ENCODE measurements around the gene RAB11FIP4. TPM values are rescaled to one million over a fixed set of nuclear protein-coding genes. Genes with fewer than 3 reads are reported as not detected.
A peak's percentile ranks its signal among the peaks of the same experiment; 100 is the strongest.

RAB11FIP4 gene
- total and polyA plus RNA-seq, 2 of the 13 experiments (the other 11 are each of a cell fraction or from before 2014, with no cell fraction given), result 28.0 to 89.3 TPM

DNA sequence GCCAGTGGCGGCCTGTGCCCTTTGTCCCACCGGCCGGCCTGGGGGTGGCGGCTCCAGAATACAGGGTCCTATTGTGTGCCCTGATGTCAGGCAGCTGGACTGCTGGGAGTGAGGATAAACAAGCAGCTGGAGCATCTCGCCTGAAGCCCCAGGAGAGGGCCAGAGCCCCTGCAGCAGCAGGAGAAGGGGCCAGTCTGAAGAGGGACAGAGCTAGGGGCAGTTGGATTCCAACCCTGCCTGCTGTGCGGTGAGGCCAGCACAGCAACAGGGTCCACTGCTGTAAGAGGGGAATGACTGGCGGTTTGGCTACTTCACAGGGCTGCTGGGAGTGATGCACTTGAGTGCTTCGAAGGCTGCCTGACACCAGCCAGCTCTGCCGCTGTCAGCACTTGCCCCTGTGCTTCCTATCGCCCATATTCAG lies 25.0 kb downstream of the RAB11FIP4 start (continued):
- TF ChIP-seq SMARCC2 (IDR thresholded peaks at IDR 0.05) (no peak), ZC3H4 (CRISPR knock-in tag; IDR thresholded peaks at IDR 0.05; ENCODE audit: borderline replicate concordance) (no peak), ZFP41 (CRISPR knock-in tag; IDR thresholded peaks at IDR 0.05; ENCODE audit: borderline replicate concordance) (no peak), KLF16 (CRISPR knock-in tag; IDR thresholded peaks at IDR 0.05) (peak in 1 of 2 experiments; percentile 28; a peak in 1 of 4 replicates), ZNF101 (CRISPR knock-in tag; IDR thresholded peaks at IDR 0.05; ENCODE audit: borderline replicate concordance, low read depth) (no peak), ZSCAN12 (CRISPR knock-in tag; IDR thresholded peaks at IDR 0.05) (no peak), ZMYM3 (CRISPR knock-in tag; IDR thresholded peaks at IDR 0.05) (peak; percentile 41; the same call in 1 of the 2 replicates), TEAD2 (CRISPR knock-in tag; IDR thresholded peaks at IDR 0.05) (no peak), ZNF530 (CRISPR knock-in tag; IDR thresholded peaks at IDR 0.05; ENCODE audit: low read depth) (no peak), ZNF367 (CRISPR knock-in tag; IDR thresholded peaks at IDR 0.05; ENCODE audit: borderline replicate concordance) (no peak), ZFP37 (CRISPR knock-in tag; IDR thresholded peaks at IDR 0.05; ENCODE audit: borderline replicate concordance) (no peak), KMT2B (CRISPR knock-in tag; IDR thresholded peaks at IDR 0.05) (no peak), ZNF878 (CRISPR knock-in tag; IDR thresholded peaks at IDR 0.05) (no peak), FOXP1 (IDR thresholded peaks at IDR 0.05) (no peak), FOXP1 (CRISPR knock-in tag; IDR thresholded peaks at IDR 0.05) (0 out of 2 replicates have a peak, but pooled peaks have one; percentile 10), KLF6 (CRISPR knock-in tag; IDR thresholded peaks at IDR 0.05) (no peak), CC2D1A (CRISPR knock-in tag; IDR thresholded peaks at IDR 0.05) (no peak), ZBTB21 (CRISPR knock-in tag; IDR thresholded peaks at IDR 0.05) (no peak), ZNF577 (CRISPR knock-in tag; IDR thresholded peaks at IDR 0.05; ENCODE audit: borderline replicate concordance, low read depth) (no peak), KMT2A (CRISPR knock-in tag; IDR thresholded peaks at IDR 0.05) (no peak), IRF2 (CRISPR knock-in tag; IDR thresholded peaks at IDR 0.05) (no peak), FOXK2 (IDR thresholded peaks at IDR 0.05) (peak; percentile 49; the same call in 1 of the 2 replicates)
- TF ChIP-seq, protein P1, sequence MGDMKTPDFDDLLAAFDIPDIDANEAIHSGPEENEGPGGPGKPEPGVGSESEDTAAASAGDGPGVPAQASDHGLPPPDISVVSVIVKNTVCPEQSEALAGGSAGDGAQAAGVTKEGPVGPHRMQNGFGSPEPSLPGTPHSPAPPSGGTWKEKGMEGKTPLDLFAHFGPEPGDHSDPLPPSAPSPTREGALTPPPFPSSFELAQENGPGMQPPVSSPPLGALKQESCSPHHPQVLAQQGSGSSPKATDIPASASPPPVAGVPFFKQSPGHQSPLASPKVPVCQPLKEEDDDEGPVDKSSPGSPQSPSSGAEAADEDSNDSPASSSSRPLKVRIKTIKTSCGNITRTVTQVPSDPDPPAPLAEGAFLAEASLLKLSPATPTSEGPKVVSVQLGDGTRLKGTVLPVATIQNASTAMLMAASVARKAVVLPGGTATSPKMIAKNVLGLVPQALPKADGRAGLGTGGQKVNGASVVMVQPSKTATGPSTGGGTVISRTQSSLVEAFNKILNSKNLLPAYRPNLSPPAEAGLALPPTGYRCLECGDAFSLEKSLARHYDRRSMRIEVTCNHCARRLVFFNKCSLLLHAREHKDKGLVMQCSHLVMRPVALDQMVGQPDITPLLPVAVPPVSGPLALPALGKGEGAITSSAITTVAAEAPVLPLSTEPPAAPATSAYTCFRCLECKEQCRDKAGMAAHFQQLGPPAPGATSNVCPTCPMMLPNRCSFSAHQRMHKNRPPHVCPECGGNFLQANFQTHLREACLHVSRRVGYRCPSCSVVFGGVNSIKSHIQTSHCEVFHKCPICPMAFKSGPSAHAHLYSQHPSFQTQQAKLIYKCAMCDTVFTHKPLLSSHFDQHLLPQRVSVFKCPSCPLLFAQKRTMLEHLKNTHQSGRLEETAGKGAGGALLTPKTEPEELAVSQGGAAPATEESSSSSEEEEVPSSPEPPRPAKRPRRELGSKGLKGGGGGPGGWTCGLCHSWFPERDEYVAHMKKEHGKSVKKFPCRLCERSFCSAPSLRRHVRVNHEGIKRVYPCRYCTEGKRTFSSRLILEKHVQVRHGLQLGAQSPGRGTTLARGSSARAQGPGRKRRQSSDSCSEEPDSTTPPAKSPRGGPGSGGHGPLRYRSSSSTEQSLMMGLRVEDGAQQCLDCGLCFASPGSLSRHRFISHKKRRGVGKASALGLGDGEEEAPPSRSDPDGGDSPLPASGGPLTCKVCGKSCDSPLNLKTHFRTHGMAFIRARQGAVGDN (CRISPR knock-in tag; IDR thresholded peaks at IDR 0.05), result peak; percentile 64
- TF ChIP-seq, protein P2, sequence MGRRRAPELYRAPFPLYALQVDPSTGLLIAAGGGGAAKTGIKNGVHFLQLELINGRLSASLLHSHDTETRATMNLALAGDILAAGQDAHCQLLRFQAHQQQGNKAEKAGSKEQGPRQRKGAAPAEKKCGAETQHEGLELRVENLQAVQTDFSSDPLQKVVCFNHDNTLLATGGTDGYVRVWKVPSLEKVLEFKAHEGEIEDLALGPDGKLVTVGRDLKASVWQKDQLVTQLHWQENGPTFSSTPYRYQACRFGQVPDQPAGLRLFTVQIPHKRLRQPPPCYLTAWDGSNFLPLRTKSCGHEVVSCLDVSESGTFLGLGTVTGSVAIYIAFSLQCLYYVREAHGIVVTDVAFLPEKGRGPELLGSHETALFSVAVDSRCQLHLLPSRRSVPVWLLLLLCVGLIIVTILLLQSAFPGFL (CRISPR knock-in tag; IDR thresholded peaks at IDR 0.05), result no peak
- TF ChIP-seq, protein P3, sequence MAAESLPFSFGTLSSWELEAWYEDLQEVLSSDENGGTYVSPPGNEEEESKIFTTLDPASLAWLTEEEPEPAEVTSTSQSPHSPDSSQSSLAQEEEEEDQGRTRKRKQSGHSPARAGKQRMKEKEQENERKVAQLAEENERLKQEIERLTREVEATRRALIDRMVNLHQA (CRISPR knock-in tag; IDR thresholded peaks at IDR 0.05), result no peak
- TF ChIP-seq, protein P4, sequence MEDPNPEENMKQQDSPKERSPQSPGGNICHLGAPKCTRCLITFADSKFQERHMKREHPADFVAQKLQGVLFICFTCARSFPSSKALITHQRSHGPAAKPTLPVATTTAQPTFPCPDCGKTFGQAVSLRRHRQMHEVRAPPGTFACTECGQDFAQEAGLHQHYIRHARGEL (CRISPR knock-in tag; IDR thresholded peaks at IDR 0.05), result no peak
- TF ChIP-seq, protein P5, sequence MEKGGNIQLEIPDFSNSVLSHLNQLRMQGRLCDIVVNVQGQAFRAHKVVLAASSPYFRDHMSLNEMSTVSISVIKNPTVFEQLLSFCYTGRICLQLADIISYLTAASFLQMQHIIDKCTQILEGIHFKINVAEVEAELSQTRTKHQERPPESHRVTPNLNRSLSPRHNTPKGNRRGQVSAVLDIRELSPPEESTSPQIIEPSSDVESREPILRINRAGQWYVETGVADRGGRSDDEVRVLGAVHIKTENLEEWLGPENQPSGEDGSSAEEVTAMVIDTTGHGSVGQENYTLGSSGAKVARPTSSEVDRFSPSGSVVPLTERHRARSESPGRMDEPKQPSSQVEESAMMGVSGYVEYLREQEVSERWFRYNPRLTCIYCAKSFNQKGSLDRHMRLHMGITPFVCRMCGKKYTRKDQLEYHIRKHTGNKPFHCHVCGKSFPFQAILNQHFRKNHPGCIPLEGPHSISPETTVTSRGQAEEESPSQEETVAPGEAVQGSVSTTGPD (CRISPR knock-in tag; IDR thresholded peaks at IDR 0.05), result no peak

All from HepG2 (cell line).